Upper lobe of left lung (tissue), 4 donors: ENCODE results near the gene LRRC74B.

Source experiments
- CTCF ChIP-seq, 6 experiments: fragments of 450-650 bp in 4 of 6; fragments of 200-600 bp in 2 of 6; sonication (generic) in 2 of 6; IDR thresholded peaks; one replicate each; pipeline ENCODE4 v1.5.1; 2016 to 2019; ENCODE audit warnings: antibody characterized with exemption in 6 of 6
- POLR2AphosphoS5 ChIP-seq, 2 donors: sonication (generic); formaldehyde crosslinking; IDR thresholded peaks; one replicate each; pipeline ENCODE4 v1.5.1; 2017; ENCODE audit warnings: antibody characterized with exemption in 2 of 2

DNA sequence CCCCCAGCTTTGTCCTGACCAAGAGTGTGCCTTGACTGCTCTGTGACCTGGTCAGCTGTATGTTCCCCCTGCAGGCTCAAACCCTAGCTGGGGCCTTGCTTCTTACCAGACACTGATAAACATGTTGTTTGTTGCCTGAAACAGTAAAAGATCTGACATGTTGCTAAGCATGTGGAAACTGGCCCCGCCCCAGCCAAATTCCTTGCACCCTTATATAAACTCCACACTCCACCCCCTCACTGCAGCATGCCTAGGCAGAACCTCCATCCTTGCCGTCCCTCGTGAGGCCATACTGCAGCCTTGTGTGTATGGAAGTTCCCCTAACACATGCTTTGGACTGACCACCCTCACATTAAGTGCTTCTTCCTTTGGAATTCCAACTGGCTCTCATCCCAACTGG is 27.3 kb downstream of the LRRC74B start:
- TF ChIP-seq CTCF (IDR thresholded peaks at IDR 0.05) = no peak
- TF ChIP-seq POLR2AphosphoS5 (IDR thresholded peaks at IDR 0.05) = no peak
